Nephron (organoid): ENCODE measurements around the gene MBNL3.

Source experiments
- H3K27ac Mint-ChIP-seq, 3 experiments: 2 replicates each; pipeline ENCODE4 v1.8.0; 2020; ENCODE audit warnings: mixed read lengths in 3 of 3, mild to moderate bottlenecking in 2 of 3, moderate library complexity in 1 of 3
- H3K27me3 Mint-ChIP-seq: 2 replicates; pipeline ENCODE4 v1.8.0; 2021; ENCODE audit warnings: low read depth, mild to moderate bottlenecking, moderate library complexity, mixed read lengths
- H3K36me3 Mint-ChIP-seq: 2 replicates; pipeline ENCODE4 v1.8.0; 2020; ENCODE audit warnings: low read depth, mixed read lengths
- H3K4me1 Mint-ChIP-seq: 2 replicates; pipeline ENCODE4 v1.8.0; 2020; ENCODE audit warnings: mixed read lengths
- H3K4me3 Mint-ChIP-seq, 3 experiments: 2 replicates each; pipeline ENCODE4 v1.8.0; 2020; ENCODE audit warnings: mild to moderate bottlenecking in 3 of 3, mixed read lengths in 3 of 3, moderate library complexity in 2 of 3
- H3K9me3 Mint-ChIP-seq: 2 replicates; pipeline ENCODE4 v1.8.0; 2020; ENCODE audit warnings: mixed read lengths
- TF ChIP-seq, protein P1 (sequence below), 3 experiments: fragments of 200-600 bp; sonication (generic); IDR thresholded peaks; one replicate each; pipeline ENCODE4 v1.5.0; 2021; ENCODE audit warnings: antibody characterized with exemption in 3 of 3; ENCODE audit not compliant: unreplicated experiment in 3 of 3

MBNL3 gene

DNA sequence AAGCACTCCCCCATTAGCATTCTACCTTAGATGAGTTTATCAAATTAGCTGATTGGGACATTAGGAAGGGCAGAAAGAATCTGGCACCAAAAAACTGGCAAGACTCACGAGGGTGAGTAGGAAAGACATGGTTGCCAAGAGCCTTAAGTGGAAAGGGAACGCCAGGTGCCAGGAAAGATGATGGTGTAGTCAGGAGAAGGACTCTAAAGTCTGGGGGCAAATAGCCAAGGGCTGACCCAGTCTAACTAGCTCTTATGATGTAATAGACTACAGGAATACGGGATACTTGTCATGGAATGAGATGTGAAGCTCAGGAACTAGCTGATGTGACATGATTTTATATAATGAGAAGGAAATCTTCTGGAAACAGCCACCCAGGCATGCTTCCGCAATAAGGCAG lies 94.8 kb downstream of the MBNL3 start:
- Mint-ChIP-seq H3K27me3 (no peaks in the 10 kb centered on the region), H3K4me1 (peaks cover 17% of the 10 kb centered on the region), H3K9me3 (no peaks in the 10 kb centered on the region), H3K36me3 (no peaks in the 10 kb centered on the region), H3K4me3 (no peak overlapping the region), H3K27ac (no peak overlapping the region)
- TF ChIP-seq, protein P1, sequence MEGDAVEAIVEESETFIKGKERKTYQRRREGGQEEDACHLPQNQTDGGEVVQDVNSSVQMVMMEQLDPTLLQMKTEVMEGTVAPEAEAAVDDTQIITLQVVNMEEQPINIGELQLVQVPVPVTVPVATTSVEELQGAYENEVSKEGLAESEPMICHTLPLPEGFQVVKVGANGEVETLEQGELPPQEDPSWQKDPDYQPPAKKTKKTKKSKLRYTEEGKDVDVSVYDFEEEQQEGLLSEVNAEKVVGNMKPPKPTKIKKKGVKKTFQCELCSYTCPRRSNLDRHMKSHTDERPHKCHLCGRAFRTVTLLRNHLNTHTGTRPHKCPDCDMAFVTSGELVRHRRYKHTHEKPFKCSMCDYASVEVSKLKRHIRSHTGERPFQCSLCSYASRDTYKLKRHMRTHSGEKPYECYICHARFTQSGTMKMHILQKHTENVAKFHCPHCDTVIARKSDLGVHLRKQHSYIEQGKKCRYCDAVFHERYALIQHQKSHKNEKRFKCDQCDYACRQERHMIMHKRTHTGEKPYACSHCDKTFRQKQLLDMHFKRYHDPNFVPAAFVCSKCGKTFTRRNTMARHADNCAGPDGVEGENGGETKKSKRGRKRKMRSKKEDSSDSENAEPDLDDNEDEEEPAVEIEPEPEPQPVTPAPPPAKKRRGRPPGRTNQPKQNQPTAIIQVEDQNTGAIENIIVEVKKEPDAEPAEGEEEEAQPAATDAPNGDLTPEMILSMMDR (IDR thresholded peaks at IDR 0.05; ENCODE audit: unreplicated experiment in 3 of 3): no peak

DNA sequence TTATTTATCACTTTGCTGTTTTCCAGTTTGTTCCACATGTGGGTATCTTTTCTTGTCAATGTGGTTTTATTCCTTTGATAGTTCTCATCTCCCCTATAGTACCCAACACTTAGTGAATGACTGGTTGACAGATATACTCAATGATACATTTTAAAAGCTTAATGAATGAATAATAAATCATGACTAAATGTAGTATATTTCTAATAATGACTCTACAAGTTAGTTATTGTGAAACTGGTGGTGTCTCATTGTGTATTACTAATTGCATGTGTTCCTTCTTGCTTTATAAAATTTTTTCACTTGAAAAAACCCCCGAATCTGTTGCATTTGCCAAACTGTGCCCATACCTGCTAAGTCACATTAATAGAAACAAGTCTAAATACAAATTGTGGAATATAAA lies 95.4 kb downstream of the MBNL3 start:
- H3K36me3 Mint-ChIP-seq: no peaks in the 10 kb centered on the region
- no peaks in the 10 kb centered on the region for H3K9me3 Mint-ChIP-seq
- H3K27ac Mint-ChIP-seq: no peak overlapping the region
- no peaks in the 10 kb centered on the region for H3K27me3 Mint-ChIP-seq
- H3K4me1 Mint-ChIP-seq: peaks cover 17% of the 10 kb centered on the region
- no peak overlapping the region for H3K4me3 Mint-ChIP-seq
- TF ChIP-seq, protein P1 (IDR thresholded peaks at IDR 0.05; ENCODE audit: unreplicated experiment in 3 of 3): no peak

DNA sequence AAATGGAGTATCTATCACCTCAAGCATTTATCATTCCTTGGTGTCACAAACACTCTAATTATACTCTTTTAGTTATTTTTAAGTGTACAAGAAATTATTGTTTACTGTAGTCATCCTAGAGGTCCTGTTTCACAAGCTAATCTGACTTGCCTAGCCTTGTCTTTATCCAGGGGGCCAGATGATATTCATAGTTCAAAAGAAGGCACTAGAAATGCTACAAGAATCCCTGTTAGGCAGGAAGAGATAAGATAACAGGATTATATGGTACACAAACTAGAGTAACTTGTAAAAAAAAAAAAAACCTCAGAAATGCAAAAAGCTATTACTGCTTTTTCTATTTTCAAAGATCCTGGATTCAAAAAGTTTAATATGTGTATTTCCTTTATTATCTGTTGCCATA lies 95.8 kb downstream of the MBNL3 start:
- Mint-ChIP-seq H3K27me3 (no peaks in the 10 kb centered on the region), H3K36me3 (no peaks in the 10 kb centered on the region), H3K4me3 (no peak overlapping the region), H3K27ac (no peak overlapping the region), H3K9me3 (no peaks in the 10 kb centered on the region), H3K4me1 (peaks cover 17% of the 10 kb centered on the region)
- TF ChIP-seq, protein P1 (IDR thresholded peaks at IDR 0.05; ENCODE audit: unreplicated experiment in 3 of 3): no peak

DNA sequence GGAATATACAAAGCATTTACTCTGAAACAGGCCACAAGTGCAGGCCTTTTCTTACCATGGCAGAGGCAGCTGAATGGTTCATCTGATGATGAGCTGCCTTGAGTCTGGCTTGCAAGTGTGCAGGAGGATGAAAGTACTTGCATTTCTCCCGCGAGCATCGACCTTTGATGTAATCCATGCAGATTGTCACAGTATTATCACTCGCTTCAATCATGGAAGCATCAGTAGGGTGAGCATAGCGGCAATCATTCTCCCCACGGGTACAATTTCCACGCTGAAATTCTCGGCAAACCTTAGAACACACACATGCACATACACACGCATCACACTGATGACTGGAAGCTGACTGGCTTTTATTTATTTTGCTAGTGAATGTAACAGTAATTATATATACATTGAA lies 98.0 kb downstream of the MBNL3 start:
- peaks cover 23% of the 10 kb centered on the region for H3K4me1 Mint-ChIP-seq
- H3K4me3 Mint-ChIP-seq: no peak overlapping the region

DNA sequence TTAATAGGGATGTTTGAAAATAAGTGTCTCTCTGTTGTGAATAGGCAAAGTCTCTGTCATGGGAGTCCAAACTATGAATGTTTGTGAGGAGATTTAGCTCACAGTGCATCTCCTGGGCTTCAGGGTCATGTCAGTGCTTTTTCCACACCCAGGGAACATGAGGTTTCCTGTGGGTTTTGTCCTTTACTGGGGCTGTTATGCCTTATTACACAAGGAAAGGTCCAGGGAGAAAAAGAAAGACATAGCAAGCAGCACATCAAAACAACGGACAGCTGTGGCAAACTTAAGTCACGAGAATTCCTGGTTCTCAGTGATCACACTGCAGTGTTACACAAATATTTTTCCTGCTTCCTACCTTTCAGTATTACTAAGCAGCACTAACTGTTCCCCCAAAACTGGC lies 99.4 kb downstream of the MBNL3 start:
- TF ChIP-seq, protein P1 (IDR thresholded peaks at IDR 0.05; ENCODE audit: unreplicated experiment in 3 of 3): no peak
- Mint-ChIP-seq H3K9me3 (no peaks in the 10 kb centered on the region), H3K27me3 (no peaks in the 10 kb centered on the region), H3K4me1 (peaks cover 13% of the 10 kb centered on the region), H3K4me3 (no peak overlapping the region), H3K27ac (peak overlapping the region in 1 of 3 experiments; percentile 32), H3K36me3 (no peaks in the 10 kb centered on the region)

More for the DNA sequence above, 98.0 kb downstream of the MBNL3 start:
- no peaks in the 10 kb centered on the region for H3K27me3 Mint-ChIP-seq
- H3K27ac Mint-ChIP-seq: no peak overlapping the region
- H3K36me3 Mint-ChIP-seq: no peaks in the 10 kb centered on the region
- TF ChIP-seq, protein P1 (IDR thresholded peaks at IDR 0.05; ENCODE audit: unreplicated experiment in 3 of 3): no peak
- no peaks in the 10 kb centered on the region for H3K9me3 Mint-ChIP-seq

DNA sequence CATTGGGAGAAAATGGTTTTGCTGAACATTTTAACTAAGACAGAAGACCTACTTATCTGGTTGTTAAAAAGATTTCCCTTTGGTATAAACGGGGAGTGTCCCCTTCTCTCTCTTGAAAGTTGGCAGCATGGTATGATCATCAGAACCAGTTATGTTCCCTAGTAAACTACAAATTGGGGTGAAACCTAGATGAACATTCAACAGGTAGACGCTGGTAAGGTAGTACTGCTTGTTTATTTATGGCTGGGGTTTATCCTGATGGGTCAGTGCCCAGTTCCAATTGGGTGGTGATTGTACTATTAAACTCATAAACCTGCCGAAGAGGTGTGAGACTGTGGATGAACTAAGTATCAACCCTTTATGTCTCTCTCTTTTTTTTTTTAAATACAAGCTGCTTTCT lies 100.5 kb downstream of the MBNL3 start:
- H3K4me3 Mint-ChIP-seq: no peak overlapping the region
- H3K4me1 Mint-ChIP-seq: peaks cover 6% of the 10 kb centered on the region
- TF ChIP-seq, protein P1 (IDR thresholded peaks at IDR 0.05; ENCODE audit: unreplicated experiment in 3 of 3): no peak
- H3K27ac Mint-ChIP-seq: peak overlapping the region in 1 of 3 experiments; percentile 38
- no peaks in the 10 kb centered on the region for H3K27me3 Mint-ChIP-seq
- no peaks in the 10 kb centered on the region for H3K36me3 Mint-ChIP-seq
- H3K9me3 Mint-ChIP-seq: no peaks in the 10 kb centered on the region
